GM18498 (cell line): ENCODE data around the gene PEAK1.

ENCODE experiments used
- ATAC-seq: cut with Tn5 transposase; IDR thresholded peaks from one replicate; pipeline ENCODE4 v1.9.1; 2021; ENCODE audit warnings: mild to moderate bottlenecking, moderate library complexity; ENCODE audit not compliant: unreplicated experiment

The PEAK1 gene

GRCh38 chr15:77419836-77420609 is at the start of gene PEAK1:
TSS of gene PEAK1 (minus strand) at chr15:77420104. CDS start at chr15:77181926, 238,178 bp downstream.
- ATAC-seq: peak; percentile 90

GRCh38 chr15:77468896-77469295 is 49.0 kb upstream of the PEAK1 start:
- ATAC-seq: no peak

- ATAC-seq: no peak
Measured at GRCh38 chr15:77466521-77466920, 46.6 kb upstream of the PEAK1 start.

GRCh38 chr15:77464129-77464865 is 44.4 kb upstream of the PEAK1 start:
- no peak for ATAC-seq

- ATAC-seq: no peak
Measured at GRCh38 chr15:77461486-77461885, 41.6 kb upstream of the PEAK1 start.

- ATAC-seq: no peak
Measured at GRCh38 chr15:77459031-77459430, 39.1 kb upstream of the PEAK1 start.

- ATAC-seq: no peak
Measured at GRCh38 chr15:77457905-77458265, 38.0 kb upstream of the PEAK1 start.

- no peak for ATAC-seq
Measured at GRCh38 chr15:77457191-77457904, 37.4 kb upstream of the PEAK1 start.

DNA sequence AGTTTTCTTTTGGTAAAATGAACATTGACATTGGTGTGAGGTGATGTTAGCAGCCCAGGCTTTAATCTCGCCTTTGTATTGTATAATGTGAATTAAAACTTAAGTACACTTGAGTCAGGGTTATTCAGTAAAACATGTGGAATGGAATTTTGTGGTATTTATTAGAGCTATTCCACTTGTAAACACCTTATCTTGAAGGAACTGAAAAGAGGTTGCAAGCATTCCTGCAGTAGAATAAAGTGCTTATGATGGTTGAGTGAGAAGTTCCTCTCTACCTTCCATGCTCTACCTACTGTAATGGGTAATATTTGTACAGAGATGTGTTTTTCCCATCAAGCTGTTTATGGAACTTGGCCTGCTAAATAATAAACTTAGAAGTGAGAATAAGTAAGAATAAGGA is 36.8 kb upstream of the PEAK1 start:
- ATAC-seq: no peak

DNA sequence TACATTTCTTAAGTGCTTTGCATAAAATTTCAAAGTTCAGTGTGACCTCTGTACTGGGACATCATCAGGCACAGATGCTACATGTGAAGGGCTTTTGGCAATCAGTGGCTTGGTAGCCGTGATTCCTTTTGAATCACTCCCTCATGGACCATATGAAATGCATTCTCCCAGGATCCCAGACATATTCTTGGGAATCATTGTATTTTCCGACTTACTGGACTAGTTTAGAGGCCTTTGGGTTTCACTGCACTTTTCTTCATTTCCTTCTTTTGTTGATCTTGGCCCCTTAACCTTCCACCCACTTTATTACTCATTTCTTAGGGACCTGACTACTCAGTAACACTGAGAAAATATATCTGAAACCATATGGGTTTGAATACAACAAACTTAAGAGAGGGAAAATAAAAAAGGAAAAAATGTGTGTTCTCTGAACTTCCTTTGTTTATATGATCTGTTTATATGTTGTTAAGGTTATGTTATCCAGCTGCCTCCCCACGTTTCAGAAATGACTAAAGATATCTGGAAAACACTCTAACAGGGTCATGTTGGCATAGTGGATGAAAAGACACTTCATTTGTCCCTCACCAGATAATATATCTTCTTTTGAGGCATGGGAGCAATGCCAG is 35.9 kb upstream of the PEAK1 start:
- no peak for ATAC-seq

DNA sequence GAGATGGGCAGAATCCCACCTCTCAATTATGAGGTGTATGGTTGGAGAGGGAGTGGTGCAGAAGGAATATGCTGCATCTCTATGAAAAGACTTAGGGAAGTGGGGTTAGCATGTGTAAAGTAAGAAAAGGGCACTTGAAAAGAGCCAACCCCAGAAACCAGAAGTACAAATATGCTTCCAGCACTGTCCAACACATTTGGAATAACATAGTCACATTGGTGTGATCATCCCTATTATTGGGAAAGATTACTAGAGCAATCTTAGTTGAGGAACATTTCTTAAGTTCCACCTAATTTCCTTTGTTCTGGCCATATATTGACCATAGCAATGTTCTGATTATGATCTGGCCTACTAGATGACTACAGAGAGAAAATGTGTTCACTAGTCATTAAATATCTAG is 35.0 kb upstream of the PEAK1 start:
- no peak for ATAC-seq

DNA sequence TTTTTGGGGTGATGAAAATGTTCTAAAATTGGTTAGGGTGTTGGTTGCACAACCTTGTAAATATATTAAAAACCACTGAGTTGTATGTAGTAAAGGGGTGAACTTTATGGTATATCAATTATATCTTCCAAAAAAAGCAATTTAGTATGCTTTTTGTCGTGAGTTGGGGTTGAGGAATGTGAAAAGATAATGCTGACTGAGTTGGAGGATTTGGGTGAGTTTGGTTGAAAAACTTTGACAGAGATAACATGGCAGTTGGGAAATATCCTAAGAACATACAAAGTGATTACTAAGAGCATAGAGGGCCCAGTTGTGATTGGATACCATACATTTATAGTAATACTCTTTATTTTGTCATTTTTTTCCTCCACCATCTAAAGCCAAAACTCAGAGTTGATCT is 34.4 kb upstream of the PEAK1 start:
- ATAC-seq: no peak

DNA sequence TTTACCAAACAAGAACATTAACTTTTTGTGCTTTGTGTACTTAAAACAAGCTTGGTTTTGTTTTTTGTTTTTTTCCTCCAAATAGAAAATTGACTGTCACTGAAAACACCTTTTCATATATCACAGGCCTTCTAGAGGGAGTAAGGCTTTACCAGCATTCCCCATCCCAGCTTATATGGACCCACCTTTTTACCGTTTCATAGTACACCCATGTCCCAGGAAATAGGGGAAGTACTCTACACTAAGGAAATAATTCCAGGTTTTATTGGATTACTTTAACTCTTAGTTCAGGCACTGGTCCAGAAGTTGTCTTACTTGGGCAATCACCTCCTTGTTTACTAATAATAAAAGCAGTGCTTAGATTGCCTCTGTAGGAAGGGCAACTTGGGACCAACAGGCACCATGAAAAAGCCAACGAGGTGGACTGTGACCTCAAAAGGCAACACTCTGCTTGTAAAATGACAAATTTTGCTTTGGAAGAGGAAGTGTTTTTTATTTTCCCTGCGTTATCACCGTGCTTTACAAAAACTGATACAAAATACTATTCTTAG is 27.0 kb upstream of the PEAK1 start:
- ATAC-seq: no peak

- peak; percentile 90 for ATAC-seq
Measured at GRCh38 chr15:77440378-77440999, 20.6 kb upstream of the PEAK1 start.

DNA sequence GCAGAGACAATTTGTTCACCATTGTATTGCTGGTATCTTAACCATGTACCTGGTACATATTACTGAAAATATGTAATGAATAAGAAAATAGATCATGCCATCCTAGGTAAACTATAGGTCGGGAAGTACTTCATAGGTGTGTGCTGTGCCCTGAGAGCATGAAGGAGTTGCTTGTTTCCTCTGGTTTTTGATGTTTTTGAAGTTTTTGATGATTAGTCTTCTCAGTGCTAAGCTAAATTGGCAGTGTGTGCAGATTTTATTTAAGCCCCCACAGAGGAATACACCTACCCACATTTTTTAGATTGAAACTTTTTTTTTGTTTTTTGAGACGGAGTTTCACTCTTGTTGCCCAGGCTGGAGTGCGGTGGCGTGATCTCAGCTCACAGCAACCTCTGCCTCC is 17.4 kb upstream of the PEAK1 start:
- no peak for ATAC-seq

- no peak for ATAC-seq
Measured at GRCh38 chr15:77436822-77437221, 16.9 kb upstream of the PEAK1 start.

DNA sequence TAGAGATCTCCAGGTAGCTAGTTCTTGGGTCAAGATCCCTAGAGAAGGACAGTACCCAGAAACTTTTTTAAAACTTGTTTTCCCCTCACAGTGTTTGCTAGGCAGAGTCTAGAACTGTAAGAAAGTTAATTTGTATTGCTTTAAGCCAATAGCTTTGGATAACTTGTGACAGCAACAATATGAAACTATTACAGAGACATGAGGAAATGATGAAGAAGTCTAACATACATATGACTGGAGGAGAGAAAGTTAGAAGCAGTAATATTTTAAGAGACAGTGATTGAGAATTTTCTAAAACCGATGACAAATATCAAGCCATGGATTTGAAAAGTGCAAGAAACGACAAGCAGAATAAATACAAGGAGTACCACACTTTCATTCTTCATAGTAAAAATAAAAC is 10.7 kb upstream of the PEAK1 start:
- ATAC-seq: no peak

- ATAC-seq: no peak
Measured at GRCh38 chr15:77430213-77430612, 10.3 kb upstream of the PEAK1 start.

- ATAC-seq: no peak
Measured at GRCh38 chr15:77426871-77427270, 7.0 kb upstream of the PEAK1 start.

- no peak for ATAC-seq
Measured at GRCh38 chr15:77426377-77426776, 6.5 kb upstream of the PEAK1 start.

GRCh38 chr15:77425104-77425503 is 5.2 kb upstream of the PEAK1 start:
- no peak for ATAC-seq
